ENCODE data around the gene KIF13A. TPM values are rescaled to one million over a fixed set of nuclear protein-coding genes. Genes with fewer than 3 reads are reported as not detected.

Gene KIF13A
- total and polyA plus RNA-seq, 9 of the 15 experiments (the other 6 are each of a cell fraction or from before 2014, with no cell fraction given): 3.6 to 44.3 (median 29.7) TPM

DNA sequence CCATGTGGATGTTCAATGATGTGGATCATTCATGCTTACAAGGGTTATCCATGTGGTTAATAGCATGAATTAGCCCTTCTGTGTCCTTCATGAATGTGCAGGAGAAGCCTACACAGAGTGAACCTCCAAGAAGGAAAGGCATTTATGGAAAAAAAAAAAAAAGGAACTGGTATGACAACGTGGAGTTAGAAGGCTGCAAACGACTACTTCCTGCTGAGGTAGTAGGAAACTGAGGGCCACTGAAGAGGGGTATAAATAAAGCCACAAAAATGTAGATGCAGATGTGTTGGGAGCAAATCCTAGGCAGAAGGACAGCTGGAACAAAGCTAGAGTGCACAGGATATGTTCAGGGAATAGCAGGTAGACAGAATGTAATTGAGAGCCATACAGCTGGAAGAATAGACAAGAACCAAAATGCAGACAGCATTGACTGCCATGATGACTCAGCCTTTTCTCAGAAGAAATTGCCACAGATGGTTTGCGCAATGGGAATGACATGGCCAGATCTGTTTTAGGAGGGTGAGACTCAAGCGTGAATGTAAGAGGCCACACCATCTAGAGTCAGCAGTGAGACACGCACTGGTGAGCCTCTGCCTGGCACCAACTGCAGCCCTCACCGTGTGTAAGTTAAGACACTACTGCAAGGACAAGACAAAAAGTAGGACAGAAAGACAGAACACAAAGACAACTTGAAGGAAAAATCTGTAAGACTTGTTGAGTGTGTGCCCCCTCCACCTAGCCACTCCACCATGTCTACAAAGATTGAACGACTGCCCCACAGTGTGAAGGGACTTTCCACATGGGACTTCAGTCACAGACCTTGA lies 79.8 kb downstream of the KIF13A start (continued):
- TF ChIP-seq, protein P1, sequence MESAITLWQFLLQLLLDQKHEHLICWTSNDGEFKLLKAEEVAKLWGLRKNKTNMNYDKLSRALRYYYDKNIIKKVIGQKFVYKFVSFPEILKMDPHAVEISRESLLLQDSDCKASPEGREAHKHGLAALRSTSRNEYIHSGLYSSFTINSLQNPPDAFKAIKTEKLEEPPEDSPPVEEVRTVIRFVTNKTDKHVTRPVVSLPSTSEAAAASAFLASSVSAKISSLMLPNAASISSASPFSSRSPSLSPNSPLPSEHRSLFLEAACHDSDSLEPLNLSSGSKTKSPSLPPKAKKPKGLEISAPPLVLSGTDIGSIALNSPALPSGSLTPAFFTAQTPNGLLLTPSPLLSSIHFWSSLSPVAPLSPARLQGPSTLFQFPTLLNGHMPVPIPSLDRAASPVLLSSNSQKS (CRISPR knock-in tag; IDR thresholded peaks at IDR 0.05): no peak
- TF ChIP-seq, protein P2, sequence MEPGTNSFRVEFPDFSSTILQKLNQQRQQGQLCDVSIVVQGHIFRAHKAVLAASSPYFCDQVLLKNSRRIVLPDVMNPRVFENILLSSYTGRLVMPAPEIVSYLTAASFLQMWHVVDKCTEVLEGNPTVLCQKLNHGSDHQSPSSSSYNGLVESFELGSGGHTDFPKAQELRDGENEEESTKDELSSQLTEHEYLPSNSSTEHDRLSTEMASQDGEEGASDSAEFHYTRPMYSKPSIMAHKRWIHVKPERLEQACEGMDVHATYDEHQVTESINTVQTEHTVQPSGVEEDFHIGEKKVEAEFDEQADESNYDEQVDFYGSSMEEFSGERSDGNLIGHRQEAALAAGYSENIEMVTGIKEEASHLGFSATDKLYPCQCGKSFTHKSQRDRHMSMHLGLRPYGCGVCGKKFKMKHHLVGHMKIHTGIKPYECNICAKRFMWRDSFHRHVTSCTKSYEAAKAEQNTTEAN (CRISPR knock-in tag; IDR thresholded peaks at IDR 0.05): no peak
- TF ChIP-seq POLR2B (IDR thresholded peaks at IDR 0.05; ENCODE audit: low read depth, partially characterized antibody) (peak; percentile 63), CEBPG (CRISPR knock-in tag; IDR thresholded peaks at IDR 0.05) (peak; percentile 100), CEBPG (tag; conservative IDR thresholded peaks at IDR 0.05 in 1 of 2, IDR thresholded peaks at IDR 0.05 in 1 of 2) (peak; percentile 100), TEAD1 (CRISPR knock-in tag; IDR thresholded peaks at IDR 0.05) (peak; percentile 58 to 84; a peak in 2 of 4 replicates), ZNF318 (IDR thresholded peaks at IDR 0.05; ENCODE audit: borderline replicate concordance in 1 of 2, low read depth in 1 of 2) (peak in 1 of 2 experiments; percentile 96; a peak in 1 of 4 replicates), CREBBP (IDR thresholded peaks at IDR 0.05; ENCODE audit: low read depth, low read length) (no peak), NFXL1 (CRISPR knock-in tag; IDR thresholded peaks at IDR 0.05) (peak; percentile 42; the same call in 1 of the 2 replicates), NBN (IDR thresholded peaks at IDR 0.05; ENCODE audit: low read depth) (peak; percentile 99), SMAD4 (CRISPR knock-in tag; conservative IDR thresholded peaks at IDR 0.05) (peak; percentile 98), CREB3L1 (IDR thresholded peaks at IDR 0.05; ENCODE audit: borderline replicate concordance, low read depth) (peak; percentile 87)
- TF ChIP-seq, protein P3, sequence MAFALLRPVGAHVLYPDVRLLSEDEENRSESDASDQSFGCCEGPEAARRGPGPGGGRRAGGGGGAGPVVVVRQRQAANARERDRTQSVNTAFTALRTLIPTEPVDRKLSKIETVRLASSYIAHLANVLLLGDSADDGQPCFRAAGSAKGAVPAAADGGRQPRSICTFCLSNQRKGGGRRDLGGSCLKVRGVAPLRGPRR (CRISPR knock-in tag; IDR thresholded peaks at IDR 0.05): no peak
